ENCODE measurements around the gene CCR5. TPM values are rescaled to one million over a fixed set of nuclear protein-coding genes. Genes with fewer than 3 reads are reported as not detected.

The CCR5 gene
- total and polyA plus RNA-seq, 9 of the 15 experiments (the other 6 are each of a cell fraction or from before 2014, with no cell fraction given), result not detected

- peak; percentile 41 for TF ChIP-seq MAFK (IDR thresholded peaks at IDR 0.05; ENCODE audit: low read length)
- TF ChIP-seq ELK3 (CRISPR knock-in tag; IDR thresholded peaks at IDR 0.05), result no peak
- TF ChIP-seq ZFP30 (CRISPR knock-in tag; IDR thresholded peaks at IDR 0.05; ENCODE audit: borderline replicate concordance), result no peak
- peak; percentile 89 for TF ChIP-seq ETV1 (tag; conservative IDR thresholded peaks at IDR 0.05; ENCODE audit: low read depth)
- peak; percentile 81; the same call in 1 of the 2 replicates for TF ChIP-seq ZNF395 (CRISPR knock-in tag; IDR thresholded peaks at IDR 0.05)
- TF ChIP-seq PHB2 (IDR thresholded peaks at IDR 0.05; ENCODE audit: low read depth), result peak; percentile 82; the same call in 1 of the 2 replicates
- no peak for TF ChIP-seq DNMT1 (IDR thresholded peaks at IDR 0.05)
- TF ChIP-seq BHLHE40 (IDR thresholded peaks at IDR 0.05; ENCODE audit: low read length), result peak; percentile 70
- TF ChIP-seq RFX1 (IDR thresholded peaks at IDR 0.05), result no peak
- peak; percentile 9; the same call in 1 of the 2 replicates for TF ChIP-seq TFE3 (CRISPR knock-in tag; IDR thresholded peaks at IDR 0.05)
- TF ChIP-seq FUS (optimal IDR thresholded peaks at IDR 0.05; ENCODE audit: low read depth, low read length), result no peak
- no peak; the same call in 1 of the 2 replicates for TF ChIP-seq ZNF609 (CRISPR knock-in tag; IDR thresholded peaks at IDR 0.05; ENCODE audit: borderline replicate concordance)
- TF ChIP-seq RB1 (IDR thresholded peaks at IDR 0.05; ENCODE audit: low read depth), result peak; percentile 70; the same call in 1 of the 2 replicates
- no peak for TF ChIP-seq KHSRP (IDR thresholded peaks at IDR 0.05)
- TF ChIP-seq PRMT5 (CRISPR knock-in tag; IDR thresholded peaks at IDR 0.05), result no peak
- peak; percentile 81 for TF ChIP-seq ZBTB12 (CRISPR knock-in tag; IDR thresholded peaks at IDR 0.05)
- TF ChIP-seq CBFA2T2 (conservative IDR thresholded peaks at IDR 0.05), result peak; percentile 92
- no peak for TF ChIP-seq ZNF143 (CRISPR knock-in tag; IDR thresholded peaks at IDR 0.05)
- TF ChIP-seq C11orf30 (IDR thresholded peaks at IDR 0.05; ENCODE audit: low read depth), result no peak
Observed at GRCh38 chr3:46406788-46407611, 36.3 kb downstream of the CCR5 start, which contains the start of the genes CCR5AS and CCRL2 (continued).

Measured in K562 (cell line).